Smooth muscle cell of the coronary artery (primary cell): ENCODE data around the gene HDAC3. TPM values are rescaled to one million over a fixed set of nuclear protein-coding genes. Genes with fewer than 3 reads are reported as not detected.

Source experiments
- total RNA-seq: library from RNA; depleted of rRNA; stranded (reverse); fragments of >200 nt; gene quantifications from 2 replicates; pipeline ENCODE4 v1.2.3, GENCODE V29; 2014; ENCODE audit warnings: low replicate concordance

The HDAC3 gene
- total RNA-seq, result 55.3 and 60.4 TPM in 2 replicates

GRCh38 chr5:141636413-141637122, at the start of gene HDAC3, which contains the start of gene RELL2:
TSS of gene HDAC3 (minus strand) at chr5:141636849. CDS start at chr5:141636790, 59 bp downstream.
TSS of gene RELL2 (plus strand) at chr5:141636997. CDS start at chr5:141638226, 1,229 bp downstream.

GRCh38 chr5:141681695-141682641, 45.3 kb upstream of the HDAC3 start, which contains the start of gene ARAP3:
TSS of gene ARAP3 (minus strand) at chr5:141682230. CDS start at chr5:141680486, 1,744 bp downstream.

GRCh38 chr5:141650851-141651727, 14.4 kb upstream of the HDAC3 start, which contains the start of gene FCHSD1:
TSS of gene FCHSD1 (minus strand) at chr5:141651418. CDS start at chr5:141651368, 50 bp downstream.

GRCh38 chr5:141618804-141619554, 17.7 kb downstream of the HDAC3 start, which contains the start of gene DIAPH1:
TSS of gene DIAPH1 (minus strand) at chr5:141619000. CDS start at chr5:141618914, 86 bp downstream.

Other genes starting within 250 kb of the HDAC3 start
- gene PCDHGB4, start 249.2 kb downstream of the HDAC3 start, total RNA-seq, result 22.8 and 23.2 TPM in 2 replicates
- 2.0 and 4.0 TPM in 2 replicates for gene PCDHGA8, start 244.2 kb downstream of the HDAC3 start, total RNA-seq
- gene PCDHGB5, start 238.9 kb downstream of the HDAC3 start, total RNA-seq, result 11.5 and 16.9 TPM in 2 replicates
- 1.7 and 2.8 TPM in 2 replicates for gene PCDHGA9, start 234.1 kb downstream of the HDAC3 start, total RNA-seq
- gene PCDHGB6, start 228.8 kb downstream of the HDAC3 start, total RNA-seq, result 1.9 and 3.5 TPM in 2 replicates
- 2.6 and 4.2 TPM in 2 replicates for gene PCDHGA10, start 223.9 kb downstream of the HDAC3 start, total RNA-seq
- 6.7 and 7.3 TPM in 2 replicates for gene PCDHGB7, start 219.2 kb downstream of the HDAC3 start, total RNA-seq
- gene PCDHGA11, start 215.8 kb downstream of the HDAC3 start, total RNA-seq, result 4.7 and 7.1 TPM in 2 replicates
- 5.8 and 9.9 TPM in 2 replicates for gene PCDHGA12, start 206.3 kb downstream of the HDAC3 start, total RNA-seq
- gene PCDHGC3, start 160.9 kb downstream of the HDAC3 start, total RNA-seq, result 29.7 and 39.8 TPM in 2 replicates
- gene PCDHGC4, start 151.8 kb downstream of the HDAC3 start, total RNA-seq, result 0.90 and 2.5 TPM in 2 replicates
- gene PCDHGC5, start 147.8 kb downstream of the HDAC3 start, total RNA-seq, result 1.4 and 1.8 TPM in 2 replicates
- gene DIAPH1, start 17.8 kb downstream of the HDAC3 start, total RNA-seq, result 16.0 and 23.2 TPM in 2 replicates
- 1.9 and 3.6 TPM in 2 replicates for gene RELL2, start 148 bp upstream of the HDAC3 start, total RNA-seq
- 23.0 and 24.2 TPM in 2 replicates for gene FCHSD1, start 14.6 kb upstream of the HDAC3 start, total RNA-seq
- 0.94 and 14.1 TPM in 2 replicates for gene ARAP3, start 45.4 kb upstream of the HDAC3 start, total RNA-seq
- 4.0 and 27.5 TPM in 2 replicates for gene PCDH1, start 241.6 kb upstream of the HDAC3 start, total RNA-seq